SK-N-SH treated with all-trans-retinoic acid at 6 μM for 48 hours (cell line): ENCODE data around the gene MTHFD2L.

Source experiments
- CSDC2 ChIP-seq: fragments of 250-450 bp; sonication (Bioruptor Pico); IDR thresholded peaks from 2 replicates; pipeline ENCODE4 v1.5.0; 2020; ENCODE audit warnings: mild to moderate bottlenecking, moderate library complexity
- GLIS3 ChIP-seq: fragments of 250-450 bp; sonication (Bioruptor Pico); IDR thresholded peaks from 2 replicates; pipeline ENCODE4 v1.5.0; 2020; ENCODE audit warnings: mild to moderate bottlenecking, moderate library complexity
- PPARA ChIP-seq: fragments of 250-450 bp; sonication (Bioruptor Pico); IDR thresholded peaks from 2 replicates; pipeline ENCODE4 v1.5.0; 2020; ENCODE audit warnings: mild to moderate bottlenecking, borderline replicate concordance
- TCF4 ChIP-seq: fragments of 250-450 bp; sonication (Bioruptor Pico); IDR thresholded peaks from 2 replicates; pipeline ENCODE4 v1.8.0; 2021; ENCODE audit warnings: mild to moderate bottlenecking, moderate library complexity, borderline replicate concordance
- ZFP30 ChIP-seq: fragments of 450-650 bp; formaldehyde crosslinking; IDR thresholded peaks from 2 replicates; pipeline ENCODE4 v1.5.0; 2022; ENCODE audit warnings: mild to moderate bottlenecking, moderate library complexity
- TF ChIP-seq, protein P1 (sequence below): fragments of 250-450 bp; sonication (Bioruptor Pico); IDR thresholded peaks from 2 replicates; pipeline ENCODE4 v1.5.0; 2020; ENCODE audit warnings: mild to moderate bottlenecking, moderate library complexity
- TF ChIP-seq, protein P2 (sequence below): fragments of 250-450 bp; sonication (Bioruptor Pico); IDR thresholded peaks from 2 replicates; pipeline ENCODE4 v1.5.1; 2021; ENCODE audit warnings: mild to moderate bottlenecking, moderate library complexity

DNA sequence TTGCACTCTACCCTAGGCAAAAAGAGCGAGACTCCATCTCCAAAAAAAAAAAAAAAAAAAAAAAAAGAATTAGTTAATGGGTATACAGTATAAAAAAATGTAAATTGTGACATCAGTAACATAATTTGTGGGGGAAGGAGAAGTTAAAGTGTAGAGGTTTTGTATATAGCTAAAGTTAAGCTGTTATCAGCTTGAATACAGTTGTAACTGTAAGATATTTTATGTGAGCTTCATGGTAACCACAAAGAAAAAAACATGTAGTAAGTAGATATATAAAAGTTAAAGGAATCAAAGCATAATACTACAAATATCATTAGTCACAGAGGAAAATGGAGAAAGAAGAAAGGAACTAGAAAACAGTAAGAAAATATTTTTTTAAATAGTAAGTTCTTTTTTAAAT, 97.2 kb downstream of the MTHFD2L start:
- TF ChIP-seq GLIS3 (no peak), ZFP30 (CRISPR knock-in tag) (no peak), PPARA (CRISPR knock-in tag) (no peak), TCF4 (CRISPR knock-in tag) (no peak), CSDC2 (CRISPR knock-in tag) (no peak)
- TF ChIP-seq, protein P1, sequence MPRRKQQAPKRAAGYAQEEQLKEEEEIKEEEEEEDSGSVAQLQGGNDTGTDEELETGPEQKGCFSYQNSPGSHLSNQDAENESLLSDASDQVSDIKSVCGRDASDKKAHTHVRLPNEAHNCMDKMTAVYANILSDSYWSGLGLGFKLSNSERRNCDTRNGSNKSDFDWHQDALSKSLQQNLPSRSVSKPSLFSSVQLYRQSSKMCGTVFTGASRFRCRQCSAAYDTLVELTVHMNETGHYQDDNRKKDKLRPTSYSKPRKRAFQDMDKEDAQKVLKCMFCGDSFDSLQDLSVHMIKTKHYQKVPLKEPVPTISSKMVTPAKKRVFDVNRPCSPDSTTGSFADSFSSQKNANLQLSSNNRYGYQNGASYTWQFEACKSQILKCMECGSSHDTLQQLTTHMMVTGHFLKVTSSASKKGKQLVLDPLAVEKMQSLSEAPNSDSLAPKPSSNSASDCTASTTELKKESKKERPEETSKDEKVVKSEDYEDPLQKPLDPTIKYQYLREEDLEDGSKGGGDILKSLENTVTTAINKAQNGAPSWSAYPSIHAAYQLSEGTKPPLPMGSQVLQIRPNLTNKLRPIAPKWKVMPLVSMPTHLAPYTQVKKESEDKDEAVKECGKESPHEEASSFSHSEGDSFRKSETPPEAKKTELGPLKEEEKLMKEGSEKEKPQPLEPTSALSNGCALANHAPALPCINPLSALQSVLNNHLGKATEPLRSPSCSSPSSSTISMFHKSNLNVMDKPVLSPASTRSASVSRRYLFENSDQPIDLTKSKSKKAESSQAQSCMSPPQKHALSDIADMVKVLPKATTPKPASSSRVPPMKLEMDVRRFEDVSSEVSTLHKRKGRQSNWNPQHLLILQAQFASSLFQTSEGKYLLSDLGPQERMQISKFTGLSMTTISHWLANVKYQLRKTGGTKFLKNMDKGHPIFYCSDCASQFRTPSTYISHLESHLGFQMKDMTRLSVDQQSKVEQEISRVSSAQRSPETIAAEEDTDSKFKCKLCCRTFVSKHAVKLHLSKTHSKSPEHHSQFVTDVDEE (CRISPR knock-in tag), result no peak
- TF ChIP-seq, protein P2, sequence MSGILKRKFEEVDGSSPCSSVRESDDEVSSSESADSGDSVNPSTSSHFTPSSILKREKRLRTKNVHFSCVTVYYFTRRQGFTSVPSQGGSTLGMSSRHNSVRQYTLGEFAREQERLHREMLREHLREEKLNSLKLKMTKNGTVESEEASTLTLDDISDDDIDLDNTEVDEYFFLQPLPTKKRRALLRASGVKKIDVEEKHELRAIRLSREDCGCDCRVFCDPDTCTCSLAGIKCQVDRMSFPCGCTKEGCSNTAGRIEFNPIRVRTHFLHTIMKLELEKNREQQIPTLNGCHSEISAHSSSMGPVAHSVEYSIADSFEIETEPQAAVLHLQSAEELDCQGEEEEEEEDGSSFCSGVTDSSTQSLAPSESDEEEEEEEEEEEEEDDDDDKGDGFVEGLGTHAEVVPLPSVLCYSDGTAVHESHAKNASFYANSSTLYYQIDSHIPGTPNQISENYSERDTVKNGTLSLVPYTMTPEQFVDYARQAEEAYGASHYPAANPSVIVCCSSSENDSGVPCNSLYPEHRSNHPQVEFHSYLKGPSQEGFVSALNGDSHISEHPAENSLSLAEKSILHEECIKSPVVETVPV (CRISPR knock-in tag), result no peak
